GM12873 (cell line): ENCODE measurements around the gene STUB1.
A peak's percentile ranks its signal among the peaks of the same experiment; 100 is the strongest.

ENCODE experiments used
- CTCF ChIP-seq: IDR thresholded peaks from 2 replicates; pipeline ENCODE4 v1.5.1; 2012; ENCODE audit warnings: low read depth, mild to moderate bottlenecking, moderate library complexity, low read length, control low read depth; ENCODE audit not compliant: insufficient read depth; ENCODE audit errors: missing control alignments

The STUB1 gene

GRCh38 chr16:706189-707061, 26.2 kb downstream of the STUB1 start:
- TF ChIP-seq CTCF, result no peak

- TF ChIP-seq CTCF, result no peak
Measured at GRCh38 chr16:707062-707538, 26.9 kb downstream of the STUB1 start.

- TF ChIP-seq CTCF, result no peak
Measured at GRCh38 chr16:708019-708418, 27.8 kb downstream of the STUB1 start.

GRCh38 chr16:708959-709358, 28.7 kb downstream of the STUB1 start:
- no peak for TF ChIP-seq CTCF

GRCh38 chr16:709566-710499, 29.6 kb downstream of the STUB1 start:
- TF ChIP-seq CTCF, result peak; percentile 2

- no peak for TF ChIP-seq CTCF
Measured at GRCh38 chr16:710500-711075, 30.4 kb downstream of the STUB1 start.

GRCh38 chr16:711084-711483, 30.9 kb downstream of the STUB1 start:
- no peak for TF ChIP-seq CTCF
